Loucy (cell line): Measurements from ENCODE around the gene TBX3.

ENCODE experiments used
- CTCF ChIP-seq: fragments of 200-600 bp; sonication (generic); conservative IDR thresholded peaks from 2 replicates; pipeline ENCODE4 v1.5.1; 2014; ENCODE audit warnings: mild to moderate bottlenecking, antibody characterized with exemption, low read length
- EZH2phosphoT487 ChIP-seq: fragments of 200-600 bp; IDR thresholded peaks from 2 replicates; pipeline ENCODE4 v1.6.1; 2018; ENCODE audit warnings: antibody characterized with exemption, mild to moderate bottlenecking, moderate library complexity, borderline replicate concordance

- TF ChIP-seq CTCF (no peak), EZH2phosphoT487 (no peak)
Observed at GRCh38 chr12:114721266-114721665, 37.3 kb upstream of the TBX3 start.
